ENCODE data around the gene OR2V2.
"Not testable (repeated sequence)": the region's sequence is repeated elsewhere in the genome, so short reads cannot be mapped to it uniquely, and the experiment has no call there.

OR2V2 gene

DNA sequence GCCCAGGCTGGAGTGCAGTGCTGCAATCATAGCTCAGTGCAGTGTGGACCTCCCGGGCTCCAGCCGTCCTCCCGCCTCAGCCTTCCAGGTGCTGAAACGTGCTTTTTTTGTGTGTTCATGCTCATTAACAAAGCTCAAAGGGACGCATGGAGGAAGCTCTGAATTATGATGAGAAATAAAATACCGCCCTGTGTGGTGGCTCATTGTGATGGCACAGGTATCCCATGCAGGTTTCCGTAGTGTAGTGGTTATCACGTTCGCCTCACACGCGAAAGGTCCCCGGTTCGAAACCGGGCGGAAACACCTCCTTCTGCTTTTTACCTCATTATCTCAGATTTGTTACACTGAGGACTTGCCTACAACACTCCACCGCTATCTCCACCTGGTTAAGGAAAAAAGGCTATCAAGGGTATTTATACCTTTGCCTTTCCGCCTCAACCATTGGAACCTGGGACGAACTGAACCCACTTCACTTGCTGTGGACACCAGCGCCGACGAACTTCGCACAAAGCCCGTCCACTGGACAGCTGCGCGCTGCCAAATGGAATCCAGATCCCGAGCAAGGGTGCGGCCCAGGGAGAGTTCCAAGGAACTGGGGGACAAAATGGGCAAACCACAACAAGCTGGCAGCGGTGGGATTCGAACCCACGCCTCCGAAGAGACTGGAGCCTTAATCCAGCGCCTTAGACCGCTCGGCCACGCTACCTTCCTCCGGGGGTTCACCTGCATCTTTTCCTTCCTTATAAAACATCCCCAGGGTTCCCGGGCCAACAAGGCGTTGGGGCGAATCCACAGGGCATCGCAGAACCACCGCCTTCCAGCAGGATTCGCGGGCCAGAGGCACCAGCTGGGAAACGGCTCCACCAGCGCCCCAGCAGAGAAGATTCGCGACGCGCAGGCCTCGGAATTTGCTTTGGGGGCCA is 26.3 kb downstream of the OR2V2 start:
- H4K20me1 ChIP-seq (ENCODE audit: insufficient read depth, low read length) = no peaks in the 10 kb centered on the region
- no peaks in the 10 kb centered on the region for H3K36me3 ChIP-seq (replicated peaks; ENCODE audit: low read depth, low read length)
- peak overlapping the region; percentile 92 for H3K4me3 ChIP-seq (ENCODE audit: low read length)
- H3K27me3 ChIP-seq (ENCODE audit: low read depth, low read length) = no peaks in the 10 kb centered on the region
- H3K4me2 ChIP-seq (ENCODE audit: low read length) = peak overlapping the region; percentile 97
- H3K9ac ChIP-seq (ENCODE audit: low read length) = peak overlapping the region; percentile 62
- H2AFZ ChIP-seq (ENCODE audit: low read depth, low read length) = peak overlapping the region; percentile 93
- peaks cover 11% of the 10 kb centered on the region; the same call in 1 of the 2 replicates for H3K4me1 ChIP-seq (ENCODE audit: low read length)
- no peaks in the 10 kb centered on the region for H3K79me2 ChIP-seq (ENCODE audit: low read length)
- no peaks in the 10 kb centered on the region for H3K9me3 ChIP-seq (ENCODE audit: insufficient read depth, low read length)
- TF ChIP-seq, protein P1, sequence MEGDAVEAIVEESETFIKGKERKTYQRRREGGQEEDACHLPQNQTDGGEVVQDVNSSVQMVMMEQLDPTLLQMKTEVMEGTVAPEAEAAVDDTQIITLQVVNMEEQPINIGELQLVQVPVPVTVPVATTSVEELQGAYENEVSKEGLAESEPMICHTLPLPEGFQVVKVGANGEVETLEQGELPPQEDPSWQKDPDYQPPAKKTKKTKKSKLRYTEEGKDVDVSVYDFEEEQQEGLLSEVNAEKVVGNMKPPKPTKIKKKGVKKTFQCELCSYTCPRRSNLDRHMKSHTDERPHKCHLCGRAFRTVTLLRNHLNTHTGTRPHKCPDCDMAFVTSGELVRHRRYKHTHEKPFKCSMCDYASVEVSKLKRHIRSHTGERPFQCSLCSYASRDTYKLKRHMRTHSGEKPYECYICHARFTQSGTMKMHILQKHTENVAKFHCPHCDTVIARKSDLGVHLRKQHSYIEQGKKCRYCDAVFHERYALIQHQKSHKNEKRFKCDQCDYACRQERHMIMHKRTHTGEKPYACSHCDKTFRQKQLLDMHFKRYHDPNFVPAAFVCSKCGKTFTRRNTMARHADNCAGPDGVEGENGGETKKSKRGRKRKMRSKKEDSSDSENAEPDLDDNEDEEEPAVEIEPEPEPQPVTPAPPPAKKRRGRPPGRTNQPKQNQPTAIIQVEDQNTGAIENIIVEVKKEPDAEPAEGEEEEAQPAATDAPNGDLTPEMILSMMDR (IDR thresholded peaks at IDR 0.05; ENCODE audit: low read depth, low read length) = no peak; the same call in 1 of the 2 replicates
- no peak for TF ChIP-seq EZH2phosphoT487 (IDR thresholded peaks at IDR 0.05; ENCODE audit: low read depth)
- H3K27ac ChIP-seq (ENCODE audit: low read length) = peak overlapping the region; percentile 76

DNA sequence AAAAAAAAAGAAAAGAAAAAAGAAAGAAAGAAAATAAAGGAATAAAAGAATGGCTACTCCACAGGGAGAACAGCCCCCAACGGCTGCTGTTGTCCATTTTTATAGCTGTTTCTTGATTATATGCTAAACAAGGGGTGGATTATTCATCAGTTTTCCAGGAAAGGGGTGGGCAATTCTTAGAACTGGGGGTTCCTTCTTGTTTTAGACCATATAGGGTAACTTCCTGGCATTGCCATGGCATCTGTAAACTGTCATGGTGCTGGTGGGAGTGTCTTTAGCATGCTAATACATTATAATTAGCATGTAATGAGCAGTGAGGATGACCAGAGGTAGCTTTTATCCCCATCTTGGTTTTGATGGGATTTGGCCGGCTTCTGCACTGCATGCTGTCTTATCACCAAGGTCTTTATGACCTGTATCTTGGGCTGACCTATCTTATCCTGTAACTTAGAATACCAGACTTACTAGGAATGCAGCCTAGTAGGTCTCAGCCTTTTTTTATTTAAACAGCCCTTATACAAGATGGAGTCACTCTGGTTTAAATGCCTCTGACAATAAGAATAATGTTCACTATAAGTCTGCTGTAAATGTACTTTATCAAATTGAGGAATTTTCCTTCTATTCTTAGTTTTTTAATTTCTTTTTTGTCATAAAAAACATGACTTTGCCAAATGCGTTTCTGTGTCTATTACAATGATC is 29.0 kb downstream of the OR2V2 start:
- Histone ChIP-seq H3K27ac (ENCODE audit: low read length) (no peak overlapping the region), H4K20me1 (ENCODE audit: insufficient read depth, low read length) (no peaks in the 10 kb centered on the region), H2AFZ (ENCODE audit: low read depth, low read length) (no peak overlapping the region), H3K4me2 (ENCODE audit: low read length) (no peak overlapping the region), H3K27me3 (ENCODE audit: low read depth, low read length) (no peaks in the 10 kb centered on the region), H3K9ac (ENCODE audit: low read length) (no peak overlapping the region), H3K9me3 (ENCODE audit: insufficient read depth, low read length) (no peaks in the 10 kb centered on the region), H3K79me2 (ENCODE audit: low read length) (no peaks in the 10 kb centered on the region), H3K4me3 (ENCODE audit: low read length) (no peak overlapping the region), H3K4me1 (ENCODE audit: low read length) (peaks cover 5% of the 10 kb centered on the region; the same call in 1 of the 2 replicates), H3K36me3 (replicated peaks; ENCODE audit: low read depth, low read length) (no peaks in the 10 kb centered on the region)
- TF ChIP-seq, protein P1 (IDR thresholded peaks at IDR 0.05; ENCODE audit: low read depth, low read length) = no peak
- no peak for TF ChIP-seq EZH2phosphoT487 (IDR thresholded peaks at IDR 0.05; ENCODE audit: low read depth)

DNA sequence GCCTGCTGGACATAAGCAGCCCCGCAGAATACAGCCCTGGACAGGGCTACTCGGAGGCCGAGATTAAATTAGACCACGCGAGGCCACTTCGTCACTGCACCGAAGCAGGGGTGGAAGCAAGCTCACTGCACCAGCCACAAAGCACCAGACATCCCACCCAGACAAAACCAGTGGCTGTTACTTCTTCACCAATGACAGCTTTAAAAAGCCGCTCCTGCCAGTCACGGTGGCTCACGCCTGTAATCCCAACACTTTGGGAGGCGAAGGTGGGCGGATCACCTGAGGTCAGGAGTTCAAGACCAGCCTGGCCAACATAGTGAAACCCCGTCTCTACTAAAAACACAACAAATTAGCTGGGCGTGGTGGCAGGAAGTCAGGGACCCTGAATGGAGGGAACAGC is 30.2 kb downstream of the OR2V2 start:
- H3K4me2 ChIP-seq (ENCODE audit: low read length); H4K20me1 ChIP-seq (ENCODE audit: insufficient read depth, low read length); H3K27me3 ChIP-seq (ENCODE audit: low read depth, low read length); H3K4me3 ChIP-seq (ENCODE audit: low read length); H3K27ac ChIP-seq (ENCODE audit: low read length); H3K9ac ChIP-seq (ENCODE audit: low read length); H2AFZ ChIP-seq (ENCODE audit: low read depth, low read length); H3K9me3 ChIP-seq (ENCODE audit: insufficient read depth, low read length); H3K79me2 ChIP-seq (ENCODE audit: low read length); H3K36me3 ChIP-seq (replicated peaks; ENCODE audit: low read depth, low read length): not testable (repeated sequence)
- H3K4me1 ChIP-seq (ENCODE audit: low read length) = peaks cover 10% of the 10 kb centered on the region

DNA sequence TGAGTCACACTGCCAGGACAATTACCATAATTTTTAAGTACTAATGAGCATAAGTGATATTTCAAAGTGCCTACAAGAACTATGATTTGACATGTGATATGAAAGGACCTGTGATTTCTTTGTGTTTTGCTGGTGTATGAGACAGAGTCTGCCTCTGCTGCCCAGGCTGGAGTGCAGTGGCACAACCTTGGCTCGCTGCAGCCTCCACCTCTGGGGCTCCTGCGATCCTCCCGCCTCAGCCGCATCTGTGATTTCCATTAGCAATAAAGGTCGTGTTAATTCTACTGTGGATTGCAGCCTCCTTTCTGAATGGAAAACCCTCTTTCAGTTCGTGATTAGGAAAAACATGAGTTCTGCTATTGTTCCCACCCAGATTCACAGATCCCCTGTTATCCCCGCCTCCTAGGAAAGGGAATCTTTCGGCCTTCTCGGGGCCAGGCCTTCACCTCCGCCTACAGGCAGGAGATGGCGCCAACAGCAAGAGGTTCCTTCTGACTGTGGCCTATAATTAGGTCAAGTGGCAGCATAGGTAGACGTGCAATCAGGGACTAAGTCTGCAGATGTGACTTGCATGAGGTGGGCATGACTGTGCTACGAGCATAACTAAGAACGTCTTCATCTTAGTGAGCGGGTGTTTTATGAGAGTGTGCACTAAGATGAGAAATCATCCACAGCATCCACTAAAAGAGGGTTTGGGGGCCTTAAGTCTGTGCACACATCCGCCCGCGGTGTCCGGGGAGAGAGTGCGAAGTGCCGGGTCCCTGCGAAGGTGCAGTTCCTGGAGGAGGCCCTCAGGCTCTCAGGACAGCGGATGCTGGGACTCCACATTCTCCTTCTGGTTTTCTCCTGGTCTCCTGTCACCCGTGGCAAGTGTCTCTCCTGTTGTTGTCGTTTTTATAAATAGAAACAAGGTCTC is 34.5 kb downstream of the OR2V2 start:
- Histone ChIP-seq H3K4me1 (ENCODE audit: low read length) (peaks cover 14% of the 10 kb centered on the region), H3K4me2 (ENCODE audit: low read length) (peak overlapping the region; percentile 79), H2AFZ (ENCODE audit: low read depth, low read length) (peak overlapping the region; percentile 66), H3K79me2 (ENCODE audit: low read length) (no peaks in the 10 kb centered on the region), H4K20me1 (ENCODE audit: insufficient read depth, low read length) (no peaks in the 10 kb centered on the region), H3K27me3 (ENCODE audit: low read depth, low read length) (no peaks in the 10 kb centered on the region), H3K9ac (ENCODE audit: low read length) (0 out of 2 replicates have a peak overlapping the region, but pooled peaks have one; percentile 10), H3K27ac (ENCODE audit: low read length) (no peak overlapping the region), H3K9me3 (ENCODE audit: insufficient read depth, low read length) (no peaks in the 10 kb centered on the region), H3K4me3 (ENCODE audit: low read length) (peak overlapping the region; percentile 69), H3K36me3 (replicated peaks; ENCODE audit: low read depth, low read length) (no peaks in the 10 kb centered on the region)
- TF ChIP-seq, protein P1 (IDR thresholded peaks at IDR 0.05; ENCODE audit: low read depth, low read length) = peak; percentile 90
- no peak for TF ChIP-seq EZH2phosphoT487 (IDR thresholded peaks at IDR 0.05; ENCODE audit: low read depth)

Measured in OCI-LY3 (cell line).